Retinal pigment epithelial cell (primary cell): ENCODE results near the gene CSMD2.

ENCODE experiments used
- DNase-seq: peaks from one replicate; pipeline ENCODE4 v3.0.0-alpha.2; 2010; ENCODE audit warnings: low read depth
- H3K4me3 ChIP-seq: 2 replicates; pipeline ENCODE4 v1.5.1; 2011; ENCODE audit warnings: mild to moderate bottlenecking, low read length, control low read depth, moderate library complexity
- TF ChIP-seq, protein P1 (sequence below): conservative IDR thresholded peaks from 2 replicates; pipeline ENCODE4 v1.5.1; 2011; ENCODE audit warnings: low read depth, low read length, control low read depth, inconsistent platforms

The CSMD2 gene

DNA sequence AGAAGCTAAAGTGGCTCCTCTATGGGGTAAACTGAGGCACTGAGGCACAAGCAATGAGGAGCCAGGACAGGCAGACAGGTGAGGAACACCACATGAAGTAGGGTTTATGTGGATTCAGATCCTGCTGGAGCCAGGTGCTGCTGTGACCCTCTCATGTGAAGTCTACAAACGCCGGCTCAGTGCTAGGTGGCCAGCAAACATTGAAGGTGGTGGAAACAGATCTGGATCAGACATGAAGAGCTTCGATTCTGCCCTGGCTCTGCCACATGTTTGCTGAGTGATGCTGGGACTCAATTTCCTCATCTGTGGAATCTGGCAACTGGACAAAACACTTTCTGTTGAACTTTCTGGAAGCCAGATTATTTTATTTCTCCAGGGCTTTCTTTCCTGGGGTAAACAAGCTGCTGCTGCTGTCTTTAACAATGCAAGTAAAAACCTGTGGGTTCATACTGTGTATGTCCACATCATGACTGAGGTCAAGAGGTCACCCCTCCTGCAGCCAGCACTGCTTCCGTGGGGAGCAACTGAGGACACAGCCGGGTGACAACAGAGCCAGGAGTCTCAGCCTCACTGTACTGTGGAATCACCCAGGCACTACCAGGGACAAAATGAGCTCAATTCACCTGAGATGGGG, 267.8 kb downstream of the CSMD2 start:
- TF ChIP-seq, protein P1, sequence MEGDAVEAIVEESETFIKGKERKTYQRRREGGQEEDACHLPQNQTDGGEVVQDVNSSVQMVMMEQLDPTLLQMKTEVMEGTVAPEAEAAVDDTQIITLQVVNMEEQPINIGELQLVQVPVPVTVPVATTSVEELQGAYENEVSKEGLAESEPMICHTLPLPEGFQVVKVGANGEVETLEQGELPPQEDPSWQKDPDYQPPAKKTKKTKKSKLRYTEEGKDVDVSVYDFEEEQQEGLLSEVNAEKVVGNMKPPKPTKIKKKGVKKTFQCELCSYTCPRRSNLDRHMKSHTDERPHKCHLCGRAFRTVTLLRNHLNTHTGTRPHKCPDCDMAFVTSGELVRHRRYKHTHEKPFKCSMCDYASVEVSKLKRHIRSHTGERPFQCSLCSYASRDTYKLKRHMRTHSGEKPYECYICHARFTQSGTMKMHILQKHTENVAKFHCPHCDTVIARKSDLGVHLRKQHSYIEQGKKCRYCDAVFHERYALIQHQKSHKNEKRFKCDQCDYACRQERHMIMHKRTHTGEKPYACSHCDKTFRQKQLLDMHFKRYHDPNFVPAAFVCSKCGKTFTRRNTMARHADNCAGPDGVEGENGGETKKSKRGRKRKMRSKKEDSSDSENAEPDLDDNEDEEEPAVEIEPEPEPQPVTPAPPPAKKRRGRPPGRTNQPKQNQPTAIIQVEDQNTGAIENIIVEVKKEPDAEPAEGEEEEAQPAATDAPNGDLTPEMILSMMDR, result no peak
- H3K4me3 ChIP-seq, result no peak overlapping the region
- DNase-seq, result no peak

DNA sequence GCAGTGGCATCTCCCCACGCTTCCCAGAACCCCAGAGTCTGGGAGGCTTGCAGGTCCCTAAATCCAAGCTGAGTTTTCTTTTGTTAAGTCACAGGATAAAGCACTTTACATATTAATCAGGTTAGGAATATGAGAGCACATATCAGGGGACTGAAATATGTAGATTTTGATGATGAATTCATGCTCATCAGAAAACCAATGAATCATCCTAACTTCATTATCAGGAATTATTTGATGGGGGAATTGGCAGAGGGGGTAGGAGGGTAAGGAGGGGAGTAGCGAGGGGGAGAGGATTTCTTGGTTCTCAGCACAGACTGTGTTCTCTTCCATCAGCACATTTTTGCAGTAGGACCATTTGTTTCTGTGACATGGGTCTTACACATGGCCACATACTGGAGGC, 269.1 kb downstream of the CSMD2 start:
- no peak overlapping the region for H3K4me3 ChIP-seq
- no peak for DNase-seq
- TF ChIP-seq, protein P1, result no peak

DNA sequence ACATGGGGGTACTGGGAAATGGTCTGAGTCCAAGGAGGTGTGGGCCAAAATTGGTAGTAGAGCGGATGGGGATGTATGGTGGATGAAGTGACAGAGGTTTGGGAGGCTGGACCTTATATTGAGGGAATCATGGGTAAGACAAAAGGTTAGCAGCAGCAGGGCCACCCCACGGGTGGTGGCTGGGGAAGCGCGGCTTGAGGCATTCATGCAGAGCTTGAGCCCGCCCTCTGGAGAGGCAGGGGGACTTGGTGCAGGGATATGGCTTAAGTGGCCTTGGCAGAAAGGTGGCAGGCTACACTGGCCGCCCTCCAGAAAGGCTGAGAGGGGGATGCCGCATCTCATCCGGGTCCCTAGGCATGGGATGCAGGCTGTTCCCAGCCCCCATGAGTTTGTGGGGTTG, 269.6 kb downstream of the CSMD2 start:
- TF ChIP-seq, protein P1, result no peak
- no peak overlapping the region for H3K4me3 ChIP-seq
- no peak for DNase-seq

DNA sequence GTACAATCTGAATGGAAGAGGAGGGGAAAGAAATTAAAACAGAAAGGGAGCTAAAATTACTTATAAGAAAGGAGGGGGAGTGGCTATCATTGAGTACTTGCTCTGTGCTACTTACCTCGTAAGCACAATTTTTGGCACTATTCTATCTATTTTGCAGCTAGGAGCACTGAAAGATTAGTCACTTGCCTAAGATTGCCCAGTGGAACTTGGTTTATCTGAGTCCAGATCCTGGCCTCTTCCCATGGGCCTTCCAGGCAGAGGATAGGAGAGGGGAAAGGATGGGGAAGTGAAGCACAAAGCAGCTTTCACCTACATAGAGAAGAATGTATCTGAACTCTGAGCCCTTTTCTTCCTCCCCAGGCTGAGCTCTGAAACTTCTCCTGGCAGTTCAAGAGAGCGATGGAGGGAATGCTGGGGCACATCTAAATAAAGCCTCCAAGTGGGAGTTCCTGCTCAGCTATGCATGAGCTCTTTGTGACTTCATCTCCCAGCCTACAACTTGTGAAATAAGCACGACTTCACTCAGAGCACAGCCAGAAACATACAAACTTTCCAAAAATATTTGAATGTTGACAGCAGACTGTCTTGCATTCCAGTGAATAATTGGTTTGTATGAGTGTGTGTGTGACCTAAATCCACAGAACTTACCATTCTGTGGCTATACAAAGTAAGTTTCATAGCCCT, 271.7 kb downstream of the CSMD2 start:
- TF ChIP-seq, protein P1, result no peak
- no peak for DNase-seq
- no peak overlapping the region for H3K4me3 ChIP-seq

DNA sequence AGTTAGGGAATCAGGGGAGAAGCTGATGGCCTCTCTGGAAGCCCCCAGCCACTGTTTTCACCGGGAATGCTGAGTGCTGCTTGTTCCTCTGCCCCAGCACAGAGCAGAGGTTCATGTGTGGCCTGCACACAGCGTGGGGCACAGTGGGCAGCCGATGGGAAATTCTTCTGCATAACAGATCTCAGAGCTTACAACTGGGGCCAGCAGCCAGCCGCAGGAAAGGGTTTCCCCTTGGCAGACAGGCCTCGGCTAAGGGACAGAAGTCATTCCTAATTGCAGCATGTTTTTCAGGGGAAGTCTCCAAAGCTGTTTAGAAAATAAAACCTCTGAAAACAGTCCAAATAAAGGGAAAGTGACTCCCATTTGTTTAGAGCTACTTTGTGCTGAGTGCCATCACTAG, 278.5 kb downstream of the CSMD2 start:
- TF ChIP-seq, protein P1, result no peak
- no peak for DNase-seq
- no peak overlapping the region for H3K4me3 ChIP-seq

DNA sequence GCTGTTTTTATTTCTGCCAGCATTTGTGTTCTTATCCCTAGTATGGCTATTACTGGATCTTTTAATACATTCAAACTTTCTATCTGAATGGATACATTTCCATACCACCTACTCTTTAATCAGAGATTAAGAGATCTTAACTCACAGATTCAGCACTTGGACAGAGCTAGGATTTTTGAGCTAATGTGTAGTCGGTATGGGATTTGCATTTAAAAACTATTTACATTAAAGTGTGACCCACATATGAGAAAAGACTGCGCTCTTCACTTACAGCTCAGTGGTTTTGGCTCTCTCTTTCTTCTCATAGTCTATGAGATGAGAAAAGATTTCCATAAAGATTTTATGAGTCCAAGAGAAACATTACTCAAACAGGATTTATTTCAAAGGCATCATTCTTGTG, 284.7 kb downstream of the CSMD2 start:
- DNase-seq, result no peak
- H3K4me3 ChIP-seq, result no peak overlapping the region
- TF ChIP-seq, protein P1, result no peak

DNA sequence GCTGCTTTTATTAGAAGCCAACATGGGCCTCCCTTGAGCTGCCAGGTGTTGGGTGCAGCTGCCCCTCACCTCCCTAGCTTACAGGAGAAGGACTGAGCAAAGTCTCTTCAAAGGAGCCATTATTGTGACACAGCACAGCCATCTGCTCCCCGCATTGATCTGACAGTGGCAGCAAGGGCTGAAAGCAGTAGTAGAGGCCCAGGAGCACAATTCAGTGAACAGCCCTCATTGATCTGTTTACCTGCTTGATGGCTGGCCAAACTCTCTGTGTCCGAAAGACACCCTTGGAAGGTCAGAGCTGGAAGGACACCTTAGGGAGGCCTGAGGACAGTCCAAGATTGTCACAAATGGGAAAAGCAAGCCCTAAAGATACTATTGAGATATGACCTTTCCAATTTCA, 286.6 kb downstream of the CSMD2 start:
- no peak overlapping the region for H3K4me3 ChIP-seq
- DNase-seq, result no peak
- TF ChIP-seq, protein P1, result no peak
